Keratinocyte (primary cell): ENCODE data around the gene ZNF629. TPM values are rescaled to one million over a fixed set of nuclear protein-coding genes. Genes with fewer than 3 reads are reported as not detected.

Experiments used
- DNase-seq: peaks from one replicate; pipeline ENCODE4 v3.0.0-alpha.2; 2011; ENCODE audit warnings: low read depth, missing footprints, low spot score
- FAIRE-seq: peaks from 2 replicates; lab custom pipeline; 2011; peaks lifted over from hg19 to GRCh38; lab: Jason Lieb, UNC
- H2AFZ ChIP-seq: 2 replicates; pipeline ENCODE4 v1.6.0; 2012; ENCODE audit warnings: low read length, control low read depth, inconsistent platforms; ENCODE audit not compliant: control insufficient read depth
- H3K27ac ChIP-seq: 2 replicates; pipeline ENCODE4 v1.5.1; 2011; ENCODE audit warnings: low read length; ENCODE audit not compliant: control insufficient read depth, insufficient read depth
- H3K27me3 ChIP-seq: 3 replicates; pipeline ENCODE4 v1.6.0; 2011; ENCODE audit warnings: low read length; ENCODE audit not compliant: control insufficient read depth, insufficient read depth; ENCODE audit errors: extremely low read depth
- H3K36me3 ChIP-seq, 2 experiments: 2 replicates in 1 of 2; 3 replicates in 1 of 2; pipeline ENCODE4 v1.5.1; 2011; ENCODE audit warnings: low read length in 2 of 2, mild to moderate bottlenecking in 1 of 2; ENCODE audit not compliant: control insufficient read depth in 2 of 2, insufficient read depth in 2 of 2; ENCODE audit errors: extremely low read depth in 1 of 2
- H3K4me1 ChIP-seq: 3 replicates; pipeline ENCODE4 v1.5.1; 2011; ENCODE audit warnings: low read length; ENCODE audit not compliant: control insufficient read depth, insufficient read depth; ENCODE audit errors: extremely low read depth
- H3K4me2 ChIP-seq: 3 replicates; pipeline ENCODE4 v1.6.0; 2011; ENCODE audit warnings: low read depth, low read length; ENCODE audit not compliant: control insufficient read depth, insufficient read depth; ENCODE audit errors: extremely low read depth
- H3K4me3 ChIP-seq, 3 experiments: fragments of 200-600 bp in 1 of 3; sonication (generic) in 1 of 3; 2 replicates in 2 of 3; 3 replicates in 1 of 3; pipeline ENCODE4 v1.5.1; 2011 to 2016; ENCODE audit warnings: low read length in 3 of 3, mild to moderate bottlenecking in 3 of 3, control low read depth in 2 of 3, inconsistent platforms in 1 of 3, low read depth in 1 of 3, mixed read lengths in 1 of 3, mixed run types in 1 of 3, moderate library complexity in 1 of 3; ENCODE audit not compliant: control insufficient read depth in 2 of 3, insufficient read depth in 2 of 3; ENCODE audit errors: extremely low read depth in 1 of 3
- H3K79me2 ChIP-seq: 2 replicates; pipeline ENCODE4 v1.6.0; 2012; ENCODE audit warnings: low read length; ENCODE audit not compliant: control insufficient read depth, insufficient read depth
- H3K9ac ChIP-seq: 3 replicates; pipeline ENCODE4 v1.6.0; 2011; ENCODE audit warnings: low read length; ENCODE audit not compliant: control insufficient read depth, insufficient read depth; ENCODE audit errors: extremely low read depth
- H3K9me1 ChIP-seq: 3 replicates; pipeline ENCODE4 v1.6.0; 2011; ENCODE audit warnings: low read length; ENCODE audit not compliant: control insufficient read depth, insufficient read depth; ENCODE audit errors: extremely low read depth
- H3K9me3 ChIP-seq: 2 replicates; pipeline ENCODE4 v1.5.1; 2012; ENCODE audit warnings: low read depth, low read length; ENCODE audit not compliant: control insufficient read depth
- H4K20me1 ChIP-seq: 3 replicates; pipeline ENCODE4 v1.6.0; 2011; ENCODE audit warnings: low read length; ENCODE audit not compliant: control insufficient read depth, insufficient read depth; ENCODE audit errors: extremely low read depth
- EZH2 ChIP-seq: IDR thresholded peaks from one replicate; pipeline ENCODE4 v1.6.1; 2012; ENCODE audit warnings: inconsistent platforms, mild to moderate bottlenecking, low read length, moderate library complexity
- dilution Hi-C: fragments of 300-500 bp; cut with MboI; formaldehyde crosslinking; loops from one replicate; pipeline ENCODE4 v1.7.0; 2020; ENCODE audit warnings: low sequenced_read_pairs; ENCODE audit not compliant: extremely low pct_ligation_motif_present
- polyA plus RNA-seq, 5 experiments: library from polyadenylated mRNA; depleted of rRNA in 3 of 5; stranded (reverse) in 3 of 5; stranded (forward) in 1 of 5; unstranded in 1 of 5; fragments of >200 nt; gene quantifications; 1 replicate in 1 of 5; 2 replicates in 3 of 5; 3 replicates in 1 of 5; pipeline versions ENCODE4 v1.2.1 to v1.2.3, GENCODE V29; 2011 to 2012; ENCODE audit warnings: missing spikeins in 2 of 5, low read depth in 1 of 5, low replicate concordance in 1 of 5
- TF ChIP-seq, protein P1 (sequence below), 3 experiments: IDR thresholded peaks in 1 of 3; conservative IDR thresholded peaks in 1 of 3; optimal IDR thresholded peaks in 1 of 3; 2 replicates in 2 of 3; 3 replicates in 1 of 3; pipeline versions ENCODE3 to v1.5.1; 2011; ENCODE audit warnings: low read length in 3 of 3, mild to moderate bottlenecking in 3 of 3, moderate library complexity in 2 of 3, control low read depth in 1 of 3, inconsistent platforms in 1 of 3; ENCODE audit not compliant: insufficient read depth in 2 of 3; ENCODE audit errors: extremely low read depth in 1 of 3

The ZNF629 gene
- polyA plus RNA-seq, 1 donor (not counting 4 experiments of a cell fraction or from before 2014, with no cell fraction given): 3.6 TPM

DNA sequence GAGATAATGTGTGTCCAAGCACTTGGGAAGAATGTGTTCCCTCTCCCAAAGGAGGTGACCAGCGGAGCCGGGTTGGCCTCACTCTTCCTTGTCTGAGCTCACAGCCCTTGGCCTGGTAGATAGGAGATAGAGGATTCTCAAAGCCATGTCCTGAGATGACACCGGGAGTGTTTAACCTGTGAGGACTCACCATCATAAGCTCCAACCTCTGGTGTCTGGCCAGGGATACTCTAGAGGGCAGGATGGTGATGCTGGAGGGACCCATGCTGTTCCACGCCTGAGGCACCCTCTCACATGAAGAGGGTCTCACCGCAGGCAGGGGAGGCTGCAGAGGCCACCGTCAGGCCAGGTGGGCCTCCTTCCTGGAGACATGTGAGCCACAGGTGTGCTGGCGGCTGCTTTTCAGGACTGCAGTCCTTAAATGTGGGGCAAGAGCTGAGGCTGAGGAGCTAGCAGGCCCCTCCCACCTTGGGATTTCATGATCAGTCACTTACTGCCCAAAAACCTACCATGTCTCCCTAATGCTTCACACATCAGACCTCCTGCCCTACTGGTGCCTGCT lies 6.6 kb upstream of the ZNF629 start:
- no peak for FAIRE-seq
- H3K79me2 ChIP-seq: no peaks in the 10 kb centered on the region
- TF ChIP-seq EZH2: no peak
- TF ChIP-seq, protein P1, sequence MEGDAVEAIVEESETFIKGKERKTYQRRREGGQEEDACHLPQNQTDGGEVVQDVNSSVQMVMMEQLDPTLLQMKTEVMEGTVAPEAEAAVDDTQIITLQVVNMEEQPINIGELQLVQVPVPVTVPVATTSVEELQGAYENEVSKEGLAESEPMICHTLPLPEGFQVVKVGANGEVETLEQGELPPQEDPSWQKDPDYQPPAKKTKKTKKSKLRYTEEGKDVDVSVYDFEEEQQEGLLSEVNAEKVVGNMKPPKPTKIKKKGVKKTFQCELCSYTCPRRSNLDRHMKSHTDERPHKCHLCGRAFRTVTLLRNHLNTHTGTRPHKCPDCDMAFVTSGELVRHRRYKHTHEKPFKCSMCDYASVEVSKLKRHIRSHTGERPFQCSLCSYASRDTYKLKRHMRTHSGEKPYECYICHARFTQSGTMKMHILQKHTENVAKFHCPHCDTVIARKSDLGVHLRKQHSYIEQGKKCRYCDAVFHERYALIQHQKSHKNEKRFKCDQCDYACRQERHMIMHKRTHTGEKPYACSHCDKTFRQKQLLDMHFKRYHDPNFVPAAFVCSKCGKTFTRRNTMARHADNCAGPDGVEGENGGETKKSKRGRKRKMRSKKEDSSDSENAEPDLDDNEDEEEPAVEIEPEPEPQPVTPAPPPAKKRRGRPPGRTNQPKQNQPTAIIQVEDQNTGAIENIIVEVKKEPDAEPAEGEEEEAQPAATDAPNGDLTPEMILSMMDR (optimal IDR thresholded peaks at IDR 0.05 in 1 of 3, IDR thresholded peaks at IDR 0.05 in 1 of 3, conservative IDR thresholded peaks at IDR 0.05 in 1 of 3; ENCODE audit: extremely low read depth in 1 of 3, insufficient read depth in 2 of 3, low read length in 3 of 3): no peak
- DNase-seq: no peak
- H2AFZ ChIP-seq: no peak overlapping the region
- H3K36me3 ChIP-seq: no peaks in the 10 kb centered on the region
- no peak overlapping the region for H3K27ac ChIP-seq
- H3K9me3 ChIP-seq: no peaks in the 10 kb centered on the region
- no peaks in the 10 kb centered on the region for H3K27me3 ChIP-seq
- dilution Hi-C loops: loop anchor here (25.0 kb wide), 1 partner anchor 94 kb away; the partner anchor contains the start of genes BCL7C and CTF1
- no peak overlapping the region for H3K9ac ChIP-seq
- no peaks in the 10 kb centered on the region for H3K4me1 ChIP-seq
- no peaks in the 10 kb centered on the region for H4K20me1 ChIP-seq
- no peak overlapping the region for H3K4me2 ChIP-seq
- no peak overlapping the region for H3K4me3 ChIP-seq
- H3K9me1 ChIP-seq: no peaks in the 10 kb centered on the region

DNA sequence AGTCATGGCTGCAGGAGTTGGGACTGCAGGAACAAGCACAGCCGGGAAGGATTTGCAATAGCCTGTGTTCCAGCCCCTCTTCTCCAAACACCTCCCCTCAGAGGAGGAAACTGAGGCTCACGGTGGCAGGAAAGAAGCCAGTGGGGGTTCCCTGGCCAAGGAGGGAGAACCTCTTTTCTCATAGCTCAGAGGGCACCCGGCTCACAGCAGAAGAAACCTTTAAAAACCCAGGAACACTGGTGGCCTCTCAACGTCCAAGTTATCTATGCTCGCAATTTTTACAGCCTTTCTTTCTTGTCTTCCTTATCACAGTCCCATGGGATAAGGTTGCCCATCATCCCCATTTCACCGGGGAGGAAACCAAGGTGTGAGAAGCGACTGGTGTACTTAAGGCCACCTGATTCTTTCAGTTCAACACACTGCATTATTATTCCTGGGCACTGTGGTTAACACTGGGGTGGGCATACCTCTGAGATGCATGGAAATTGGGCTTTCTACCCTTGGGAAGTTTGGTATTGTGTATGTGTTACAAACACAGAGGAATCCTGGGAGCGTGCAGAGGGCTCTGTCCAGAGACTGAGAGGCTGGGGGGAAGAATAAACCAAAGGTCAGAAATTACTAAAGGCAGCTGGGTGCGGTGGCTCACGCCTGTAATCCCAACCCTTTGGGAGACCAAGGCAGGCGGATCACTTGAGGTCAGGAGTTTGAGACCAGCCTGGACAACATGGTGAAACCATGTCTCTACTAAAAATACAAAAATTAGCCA lies 791 bp upstream of the ZNF629 start:
- dilution Hi-C loops: loop anchor here (25.0 kb wide), 1 partner anchor 100 kb away; the partner anchor contains the start of genes BCL7C and CTF1
- H3K27me3 ChIP-seq: no peaks in the 10 kb centered on the region
- peak overlapping the region; percentile 85 to 91 (median 86) for H3K4me3 ChIP-seq
- peaks cover 20% of the 10 kb centered on the region for H3K79me2 ChIP-seq
- H3K4me1 ChIP-seq: peaks cover 10% of the 10 kb centered on the region
- no peak overlapping the region for H3K27ac ChIP-seq
- H3K36me3 ChIP-seq: peaks cover 5 to 8% of the 10 kb centered on the region in 2 experiments
- H3K4me2 ChIP-seq: peak overlapping the region; percentile 91
- H3K9me1 ChIP-seq: no peaks in the 10 kb centered on the region
- no peaks in the 10 kb centered on the region for H4K20me1 ChIP-seq
- H3K9ac ChIP-seq: peak overlapping the region; percentile 88
- H3K9me3 ChIP-seq: no peaks in the 10 kb centered on the region
- DNase-seq (no peak), FAIRE-seq (no peak)
- no peak for TF ChIP-seq EZH2
- TF ChIP-seq, protein P1 (optimal IDR thresholded peaks at IDR 0.05 in 1 of 3, IDR thresholded peaks at IDR 0.05 in 1 of 3, conservative IDR thresholded peaks at IDR 0.05 in 1 of 3; ENCODE audit: extremely low read depth in 1 of 3, insufficient read depth in 2 of 3, low read length in 3 of 3): no peak
- peak overlapping the region; percentile 96 for H2AFZ ChIP-seq
